ENCODE measurements around the gene PTPN11. TPM values are rescaled to one million over a fixed set of nuclear protein-coding genes. Genes with fewer than 3 reads are reported as not detected.

Gene PTPN11
- total RNA-seq, 1 donor from 2014 or later, result 86.3 TPM

DNA sequence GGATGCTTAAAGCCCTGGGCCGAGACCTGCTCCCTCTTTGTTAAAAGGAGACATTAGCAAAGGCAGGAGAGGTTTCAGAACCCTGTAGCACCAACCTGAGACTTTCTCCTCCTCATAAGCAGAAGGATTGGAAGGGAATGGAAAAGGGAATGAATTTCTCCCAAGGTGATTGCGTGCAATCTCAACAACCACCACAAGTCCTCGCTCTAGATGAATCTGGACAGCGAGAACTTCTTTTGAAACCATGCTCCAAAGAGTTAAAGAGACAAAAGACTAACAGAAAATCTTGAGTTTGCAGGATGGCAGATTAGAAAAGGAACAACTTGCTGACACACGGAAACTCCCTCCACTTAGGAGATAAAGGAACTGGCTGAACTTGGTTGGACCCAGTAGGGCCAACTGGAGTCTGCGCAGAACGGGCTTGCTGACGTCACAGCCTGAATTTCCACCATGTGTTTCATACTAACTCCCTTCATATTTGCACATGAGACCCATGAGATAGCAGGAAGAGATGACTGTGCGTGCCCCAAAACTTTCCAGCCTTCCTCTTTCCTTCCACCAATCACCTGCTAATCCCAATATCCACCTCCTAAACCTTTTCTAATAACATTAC lies 137.0 kb downstream of the PTPN11 start:
- DNase-seq (ENCODE audit: low spot score in 2 of 2, unreplicated experiment in 2 of 2), result no peak
- Mint-ChIP-seq H3K27me3 (ENCODE audit: low read depth) (peaks cover 25% of the 10 kb centered on the region), H3K4me1 (no peaks in the 10 kb centered on the region), H3K27ac (no peak overlapping the region), H3K36me3 (no peaks in the 10 kb centered on the region), H3K4me3 (no peak overlapping the region), H3K9me3 (peaks cover 8% of the 10 kb centered on the region)
- TF ChIP-seq CTCF (IDR thresholded peaks at IDR 0.05; ENCODE audit: unreplicated experiment), result peak; percentile 25

GRCh38 chr12:112557951-112558630 lies 139.3 kb downstream of the PTPN11 start:
- Mint-ChIP-seq H3K27ac (no peak overlapping the region), H3K4me1 (no peaks in the 10 kb centered on the region), H3K9me3 (peaks cover 5% of the 10 kb centered on the region)

More at GRCh38 chr12:112557951-112558630, 139.3 kb downstream of the PTPN11 start:
- no peak overlapping the region for H3K4me3 Mint-ChIP-seq
- no peak for TF ChIP-seq CTCF (IDR thresholded peaks at IDR 0.05; ENCODE audit: unreplicated experiment)
- DNase-seq (ENCODE audit: low spot score in 2 of 2, unreplicated experiment in 2 of 2), result no peak
- H3K36me3 Mint-ChIP-seq, result no peaks in the 10 kb centered on the region
- peaks cover 37% of the 10 kb centered on the region for H3K27me3 Mint-ChIP-seq (ENCODE audit: low read depth)

Other genes starting within 250 kb of the PTPN11 start
- 75.4 to 89.8 TPM (median 77.3 TPM) in 3 replicates for gene HECTD4, start 36.5 kb upstream of the PTPN11 start, total RNA-seq
- gene RPL6, start 9.3 kb upstream of the PTPN11 start, total RNA-seq, result 1,628 to 1,718 TPM (median 1,717 TPM) in 3 replicates